ENCODE measurements around the gene TARDBP.

GRCh38 chr1:11030865-11031264 is 18.4 kb downstream of the TARDBP start:
- TF ChIP-seq POLR2A (IDR thresholded peaks at IDR 0.05; ENCODE audit: low read depth, low read length): no peak; the same call in 1 of the 2 replicates
- no peak for TF ChIP-seq TAF1 (IDR thresholded peaks at IDR 0.05; ENCODE audit: borderline replicate concordance, low read depth, low read length)
- peak; percentile 76; the same call in 1 of the 2 replicates for TF ChIP-seq POLR2AphosphoS5 (IDR thresholded peaks at IDR 0.05; ENCODE audit: low read depth, low read length)

Measured in GM12892 (cell line).